HG03442 (cell line): ENCODE measurements around the gene HERC4.

Source experiments
- ATAC-seq: cut with Tn5 transposase; IDR thresholded peaks from one replicate; pipeline ENCODE4 v1.9.1; 2021; ENCODE audit warnings: mild to moderate bottlenecking, moderate library complexity; ENCODE audit not compliant: unreplicated experiment

The HERC4 gene

DNA sequence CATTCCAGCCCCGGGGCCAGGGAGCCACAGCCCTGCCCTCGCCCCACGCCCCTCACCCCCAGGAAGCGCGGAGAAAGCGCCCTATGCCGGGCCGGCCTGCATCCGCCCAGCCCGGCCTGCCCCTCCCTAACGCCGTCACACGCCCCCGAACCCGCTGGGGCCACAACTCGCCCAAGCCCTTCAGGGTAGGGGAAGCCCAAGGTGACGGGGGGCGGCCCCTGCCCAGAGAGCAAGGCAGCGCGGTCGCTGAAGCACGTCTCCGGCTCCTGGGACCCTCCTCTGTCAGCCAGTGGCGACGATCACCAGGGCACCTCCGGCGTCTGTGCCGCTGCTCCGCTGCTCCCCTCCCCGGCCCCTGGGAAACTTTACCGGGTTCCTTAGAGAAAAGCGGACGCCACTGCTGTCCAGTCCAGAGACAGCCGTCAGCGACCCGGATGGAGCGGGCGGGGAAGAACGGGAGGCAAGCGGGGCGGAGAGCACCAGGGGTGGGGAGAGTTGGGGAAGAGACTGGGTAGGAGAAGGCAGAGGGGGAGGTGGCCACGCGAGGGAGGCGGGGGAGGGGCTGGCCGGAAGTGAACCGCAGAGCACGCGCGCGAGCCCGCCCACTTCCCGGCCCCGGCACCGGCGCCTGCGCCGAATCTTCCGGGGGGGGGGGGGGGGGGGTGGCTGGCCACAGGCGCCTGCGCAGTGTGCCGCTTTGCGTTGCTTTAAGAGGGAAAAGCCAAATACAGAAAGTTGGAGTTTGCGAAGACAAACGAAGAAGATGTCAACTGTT, at the start of gene HERC4:
Gene HERC4, minus strand, starts transcription at position 509 of the 775 bp plus-strand sequence. CDS start 2,175 bp downstream, outside the sequence.
- ATAC-seq: peak; percentile 85

DNA sequence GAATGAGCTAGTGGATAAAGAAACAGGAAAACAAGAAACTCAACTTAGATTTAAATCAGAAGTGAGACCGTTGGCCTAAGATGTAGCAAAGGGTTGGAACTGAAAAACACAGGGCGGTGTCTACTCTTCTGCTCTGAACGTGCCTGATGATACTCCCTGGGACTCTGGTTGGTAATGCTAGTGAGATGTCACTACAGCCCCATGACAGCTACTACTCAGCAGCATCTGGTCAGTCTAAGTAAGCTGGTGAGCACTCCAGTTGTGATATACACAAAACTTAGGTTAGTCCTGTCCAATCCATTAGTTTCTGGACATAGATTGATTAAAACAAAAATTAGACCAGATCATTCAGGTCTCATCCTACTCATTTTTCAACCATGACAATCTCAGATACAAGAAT, 49.6 kb upstream of the HERC4 start:
- no peak for ATAC-seq

DNA sequence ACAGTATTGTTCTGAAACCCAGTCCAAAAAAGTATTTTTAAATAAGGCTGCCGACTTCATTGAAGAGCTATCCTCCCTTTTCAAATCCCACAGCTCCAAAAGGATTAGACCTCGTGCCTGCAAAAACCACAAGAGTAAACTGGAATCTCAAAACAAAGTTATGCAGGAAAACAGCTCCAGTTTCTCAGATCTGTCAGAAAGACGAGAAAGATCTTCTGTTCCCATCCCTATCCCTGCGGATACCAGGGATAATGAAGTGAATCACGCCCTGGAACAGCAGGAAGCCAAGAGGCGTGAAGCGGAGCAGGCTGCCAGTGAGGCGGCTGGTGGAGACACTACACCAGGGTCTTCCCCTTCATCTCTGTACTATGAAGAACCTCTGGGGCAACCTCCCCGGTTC, 46.8 kb upstream of the HERC4 start:
- ATAC-seq: no peak

DNA sequence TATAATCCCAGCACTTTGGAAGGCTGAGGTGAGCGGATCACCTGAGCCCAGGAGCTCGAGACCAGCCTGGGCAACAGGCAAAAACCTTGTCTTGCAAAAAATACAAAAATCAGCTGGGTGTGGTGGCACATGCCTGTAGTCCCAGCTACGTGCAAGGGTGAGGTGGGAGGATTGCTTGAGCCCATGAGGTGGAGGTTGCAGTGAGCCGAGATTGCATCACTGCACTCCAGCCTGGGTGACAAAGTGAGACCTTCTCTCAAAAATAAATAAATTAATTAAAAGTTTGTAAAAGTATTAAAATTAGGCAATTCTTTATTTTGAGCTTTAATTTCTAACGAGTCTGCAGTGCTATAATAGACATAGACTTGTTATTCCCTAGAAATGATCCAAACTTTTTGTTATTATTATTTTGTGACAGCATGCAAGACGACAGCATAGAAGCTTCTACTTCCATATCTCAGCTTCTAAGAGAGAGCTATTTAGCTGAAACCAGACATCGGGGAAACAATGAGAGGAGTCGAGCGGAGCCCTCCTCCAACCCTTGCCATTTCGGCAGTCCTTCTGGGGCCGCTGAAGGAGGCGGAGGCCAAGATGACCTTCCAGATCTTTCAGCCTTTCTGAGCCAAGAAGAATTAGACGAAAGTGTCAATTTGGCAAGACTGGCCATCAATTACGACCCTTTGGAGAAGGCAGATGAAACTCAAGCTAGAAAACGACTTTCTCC, 46.1 kb upstream of the HERC4 start:
- no peak for ATAC-seq

GRCh38 chr10:68118657-68119056, 43.6 kb upstream of the HERC4 start:
- no peak for ATAC-seq

DNA sequence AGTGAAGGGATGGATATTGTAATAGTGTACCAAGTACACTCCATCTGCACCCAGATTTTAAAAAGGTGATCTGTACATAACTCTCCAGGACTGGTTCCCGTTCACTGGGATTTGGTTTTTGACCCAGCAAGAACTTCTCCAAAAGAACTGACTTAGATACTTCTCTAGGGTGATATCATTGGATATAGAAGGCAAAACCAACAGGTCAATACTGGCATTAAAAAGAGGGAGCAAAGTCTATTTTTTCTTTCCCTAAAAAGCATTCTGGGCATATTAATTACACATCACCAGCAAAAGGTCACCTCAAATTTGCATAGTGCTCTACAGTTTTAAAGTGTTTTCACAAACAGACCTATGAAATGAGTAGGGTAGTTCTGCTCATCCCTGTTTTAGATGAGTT, 37.8 kb upstream of the HERC4 start:
- no peak for ATAC-seq

GRCh38 chr10:68111584-68111983, 36.5 kb upstream of the HERC4 start:
- no peak for ATAC-seq

DNA sequence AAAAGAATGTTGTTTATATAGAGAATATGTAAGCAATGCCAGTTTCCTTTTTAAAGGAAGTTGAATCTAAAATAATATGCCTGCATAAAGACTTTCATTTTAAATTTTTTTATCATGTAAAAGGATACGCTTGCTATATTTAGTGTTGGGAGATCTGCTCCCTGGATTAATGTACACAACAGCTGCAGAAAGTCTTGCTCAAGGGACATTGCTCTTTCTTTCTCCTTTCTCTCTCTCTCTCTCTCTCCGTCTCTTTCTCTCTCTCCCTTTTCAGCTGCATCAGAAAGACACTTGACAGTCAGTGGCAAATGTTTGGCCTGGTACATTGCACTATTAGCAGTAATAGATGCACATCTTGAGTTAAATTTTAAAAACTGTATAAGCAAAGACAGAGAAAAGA, 34.9 kb upstream of the HERC4 start:
- no peak for ATAC-seq

- ATAC-seq: no peak
These were observed 34.2 kb upstream of the HERC4 start, which contains the start of gene MYPN for GRCh38 chr10:68109331-68109730. Gene MYPN (plus strand): TSS chr10:68109488. CDS start chr10:68121439, 11,951 bp downstream.

DNA sequence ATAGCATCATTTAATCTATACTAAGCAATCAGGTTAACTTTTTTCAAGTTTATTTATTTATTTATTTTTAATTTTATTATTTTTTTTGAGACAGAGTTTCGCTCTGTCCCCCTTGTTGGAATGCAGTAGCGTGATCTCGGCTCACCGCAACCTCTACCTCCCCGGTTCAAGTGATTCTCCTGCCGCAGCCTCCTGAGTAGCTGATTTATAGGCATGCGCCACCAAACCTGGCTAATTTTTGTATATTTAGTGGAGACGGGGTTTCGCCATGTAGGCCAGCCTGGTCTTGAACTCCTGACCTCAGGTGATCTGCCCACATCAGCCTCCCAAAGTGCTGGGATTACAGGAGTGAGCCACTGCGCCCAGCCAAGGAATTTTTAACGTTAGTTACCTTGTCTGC, 33.6 kb upstream of the HERC4 start:
- no peak for ATAC-seq

DNA sequence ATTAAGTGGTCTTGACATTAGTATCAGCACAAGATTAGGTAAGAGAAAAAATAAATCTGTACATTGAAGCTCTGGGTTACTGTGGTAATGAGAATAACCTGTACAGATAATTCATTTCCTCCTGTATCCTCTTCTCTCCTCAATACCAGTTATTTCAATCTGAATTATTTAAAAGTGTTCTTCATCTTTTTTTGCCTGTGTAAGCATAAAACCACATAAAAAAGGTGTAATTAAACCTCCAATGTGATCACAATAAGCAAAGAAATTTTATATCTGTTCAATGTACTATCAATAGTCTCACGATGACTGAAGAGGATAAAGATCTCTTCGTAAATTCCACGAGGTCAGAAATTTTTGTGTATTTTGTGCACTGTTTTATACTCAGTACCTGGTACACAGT, 33.0 kb upstream of the HERC4 start:
- ATAC-seq: no peak

- no peak for ATAC-seq
These were observed 32.6 kb upstream of the HERC4 start for GRCh38 chr10:68107651-68108050.

DNA sequence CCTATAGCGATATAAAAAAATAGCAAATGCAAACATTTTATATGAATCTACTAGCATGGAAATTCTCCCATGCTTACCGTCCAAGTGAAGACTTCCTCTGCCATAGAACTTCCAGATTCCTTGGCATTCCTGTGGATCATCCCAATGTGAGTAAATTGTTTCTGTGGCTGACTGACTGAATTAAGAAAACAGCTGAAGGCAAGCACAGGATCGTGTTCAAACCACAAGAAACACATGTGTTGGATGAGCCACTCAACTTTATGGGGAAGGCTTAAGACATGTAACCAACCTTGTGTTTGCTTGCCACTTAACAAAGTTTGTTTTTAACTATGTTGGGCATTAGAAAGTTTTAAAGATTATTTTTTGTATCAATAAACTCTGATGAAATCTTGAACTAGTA, 31.6 kb upstream of the HERC4 start:
- ATAC-seq: no peak

DNA sequence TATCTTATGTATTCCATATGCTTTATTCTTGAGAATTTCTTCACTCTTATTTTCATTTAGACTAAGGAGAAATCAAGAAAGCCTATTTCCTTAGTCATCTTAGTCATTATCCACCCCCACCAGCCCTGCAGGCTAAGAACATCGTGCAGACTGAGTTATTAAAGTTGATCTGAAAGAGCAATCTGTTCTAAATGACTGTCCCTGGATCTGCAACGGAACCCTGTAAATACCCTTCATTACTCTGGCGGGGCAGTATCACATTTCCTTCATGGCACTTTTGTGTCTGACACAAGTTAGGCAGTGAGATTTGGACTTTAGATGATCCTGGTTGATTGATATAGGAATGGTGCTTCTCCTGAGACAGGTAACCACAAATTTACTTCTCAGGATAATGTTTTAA, 30.7 kb upstream of the HERC4 start:
- ATAC-seq: no peak

GRCh38 chr10:68103901-68104300, 28.8 kb upstream of the HERC4 start:
- no peak for ATAC-seq

DNA sequence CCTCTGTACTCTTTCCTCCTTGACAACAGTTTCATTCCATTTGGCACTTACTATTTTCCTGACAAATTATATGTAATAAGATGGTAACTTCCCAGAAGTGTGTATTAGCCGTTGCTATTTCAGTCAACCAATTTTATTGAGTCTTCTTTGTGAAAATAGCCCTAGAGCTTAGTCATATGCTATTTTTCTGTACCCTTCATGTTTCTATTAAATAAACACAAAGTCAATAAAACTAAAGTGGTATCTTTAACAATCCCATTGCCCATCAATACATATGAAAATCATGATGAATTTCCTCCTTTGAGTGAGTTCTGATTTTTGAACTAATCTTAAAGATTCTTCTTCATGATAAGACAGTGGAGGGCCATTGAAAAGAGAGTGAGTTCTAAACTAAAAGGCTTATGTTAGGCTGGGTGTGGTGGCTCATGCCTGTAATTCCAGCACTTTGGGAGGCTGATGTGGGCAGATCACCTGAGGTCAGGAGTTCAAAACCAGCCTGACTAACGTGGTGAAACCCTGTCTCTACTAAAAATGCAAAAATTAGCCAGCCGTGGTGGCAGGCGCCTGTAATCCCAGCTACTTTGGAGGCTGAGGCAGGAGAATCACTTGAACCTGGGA, 28.3 kb upstream of the HERC4 start:
- no peak for ATAC-seq

DNA sequence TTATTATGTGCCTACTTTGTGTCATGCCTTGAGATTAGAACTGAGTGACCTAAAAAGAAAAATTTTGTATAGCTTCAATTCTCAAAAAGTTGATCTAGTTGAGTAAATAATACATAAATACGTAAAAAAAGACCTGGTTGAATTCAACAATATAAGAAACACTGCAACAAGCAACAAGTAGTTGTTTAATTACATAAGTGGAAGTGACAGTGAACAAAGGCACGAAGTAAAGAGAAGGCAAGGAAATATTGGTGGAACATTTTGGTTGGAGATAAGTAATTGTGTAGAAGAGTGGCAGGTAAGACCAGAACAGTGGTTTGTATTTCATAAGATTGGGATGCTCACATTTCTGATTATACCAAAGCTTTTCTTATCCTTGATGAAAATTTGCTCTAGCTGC, 26.0 kb upstream of the HERC4 start:
- ATAC-seq: no peak

GRCh38 chr10:68099736-68100135, 24.7 kb upstream of the HERC4 start:
- ATAC-seq: no peak

DNA sequence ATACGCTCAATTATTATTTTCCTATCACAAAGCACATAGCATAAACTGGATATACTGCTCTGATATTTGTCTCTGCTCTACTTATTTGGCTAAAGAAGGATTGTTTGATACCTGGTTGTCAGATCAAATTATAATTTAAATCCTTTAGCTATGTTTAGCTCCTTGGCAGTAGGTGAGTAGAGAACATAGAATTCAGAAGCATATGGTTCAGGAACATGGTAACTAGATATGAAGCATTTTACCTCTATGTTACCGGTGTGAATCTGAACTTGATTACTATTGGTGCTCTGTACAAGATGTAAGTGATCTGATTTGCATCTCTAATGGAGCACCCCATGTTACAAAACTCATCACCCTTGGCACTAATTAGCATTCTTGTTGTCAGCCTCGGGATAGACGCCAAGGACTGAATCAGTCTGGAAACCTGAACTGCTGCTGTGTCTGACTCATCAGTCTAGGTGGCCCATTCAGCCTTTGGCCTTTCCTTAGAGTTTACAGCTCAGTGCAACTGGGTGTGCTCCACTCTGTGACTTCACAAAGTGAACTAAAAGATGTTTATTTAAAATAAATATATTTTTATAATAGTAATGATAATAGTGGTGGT, 21.9 kb upstream of the HERC4 start:
- ATAC-seq: no peak

DNA sequence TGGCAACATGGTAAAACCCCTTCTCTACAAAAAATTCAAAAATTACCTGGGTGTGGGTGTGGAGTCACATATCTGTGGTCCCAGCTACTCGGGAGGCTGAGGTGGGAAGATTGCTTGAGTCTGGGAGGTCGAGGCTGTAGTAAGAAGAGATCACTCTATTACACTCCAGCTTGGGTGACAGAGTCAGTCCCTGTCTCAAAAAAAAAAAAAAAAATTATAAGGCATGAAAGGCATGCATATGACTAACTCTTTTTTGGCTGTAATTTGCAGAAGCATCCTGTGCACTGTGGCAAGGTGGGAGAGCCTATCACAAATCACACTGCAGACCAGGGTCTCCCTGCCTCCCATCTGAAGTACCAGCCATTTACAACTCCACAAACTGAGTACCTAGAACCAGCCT, 20.1 kb upstream of the HERC4 start:
- no peak for ATAC-seq

DNA sequence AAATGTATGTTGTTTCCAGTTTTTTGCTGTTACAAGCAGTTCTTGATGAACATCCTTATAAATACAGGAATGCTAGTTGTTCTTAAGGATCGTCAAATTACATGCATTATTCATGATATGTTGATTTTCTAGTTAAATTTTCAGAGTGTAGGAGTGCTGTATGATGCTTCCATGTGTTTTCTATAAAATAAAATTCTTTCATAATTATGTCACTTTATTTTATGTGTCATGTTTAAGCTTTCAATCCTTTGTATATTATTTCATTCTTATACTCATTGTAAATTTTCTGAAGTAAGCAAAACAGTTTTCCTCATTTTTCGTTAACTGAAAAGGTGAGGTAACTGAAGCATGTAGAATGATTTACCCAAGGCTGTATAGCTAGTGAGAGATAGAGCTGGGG, 17.4 kb upstream of the HERC4 start:
- ATAC-seq: no peak

- ATAC-seq: no peak
These were observed 15.5 kb upstream of the HERC4 start for GRCh38 chr10:68090586-68090985.
